Measurements from ENCODE around the gene RTP5.
"Not testable (repeated sequence)": the region's sequence is repeated elsewhere in the genome, so short reads cannot be mapped to it uniquely, and the experiment has no call there.

The RTP5 gene

DNA sequence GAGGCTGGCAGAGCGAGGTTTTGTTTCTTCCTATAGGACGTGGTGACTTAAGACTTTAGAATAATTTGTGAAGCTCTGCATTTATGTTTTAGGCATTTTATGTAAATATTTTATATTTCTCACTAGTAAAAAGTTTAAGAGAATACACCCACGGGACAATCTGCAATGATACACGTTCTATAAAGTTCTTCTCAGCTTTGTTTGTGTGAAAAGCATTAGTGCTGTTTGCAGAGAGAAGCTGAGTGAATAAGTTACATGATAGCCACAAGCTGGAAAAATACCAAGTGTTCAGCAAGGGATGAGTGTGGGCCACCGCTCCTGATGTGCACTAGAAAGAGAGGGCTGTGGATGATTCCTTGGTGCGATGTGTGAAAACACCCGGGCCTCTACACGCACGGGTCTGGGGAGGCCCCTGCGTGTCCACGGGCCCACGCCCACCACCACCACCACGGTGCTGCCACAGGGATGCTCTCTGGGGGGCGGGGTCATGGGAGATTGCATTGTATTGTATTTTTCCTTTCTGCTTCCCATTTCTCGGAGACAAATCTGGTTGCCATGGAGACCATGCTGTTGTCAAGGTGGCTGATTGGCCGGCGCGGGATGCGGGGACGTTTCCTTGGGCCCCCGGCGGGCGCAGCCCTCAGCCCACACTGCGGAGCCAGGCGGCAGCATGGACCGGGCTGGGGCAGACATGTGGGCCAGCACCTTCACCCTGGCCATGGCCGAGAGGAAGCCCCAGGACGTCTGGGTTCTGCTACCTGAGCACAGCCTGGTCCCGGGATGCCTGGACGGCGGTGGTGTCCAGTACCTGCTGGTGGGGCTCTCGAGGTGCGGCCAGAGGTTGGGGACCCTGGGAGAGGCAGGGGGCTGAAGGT, at the start of gene RTP5:
Gene RTP5, plus strand, starts transcription at position 643 of the 875 bp plus-strand sequence. Its CDS starts 28 bp downstream, at position 671.
- TF ChIP-seq, protein P1, sequence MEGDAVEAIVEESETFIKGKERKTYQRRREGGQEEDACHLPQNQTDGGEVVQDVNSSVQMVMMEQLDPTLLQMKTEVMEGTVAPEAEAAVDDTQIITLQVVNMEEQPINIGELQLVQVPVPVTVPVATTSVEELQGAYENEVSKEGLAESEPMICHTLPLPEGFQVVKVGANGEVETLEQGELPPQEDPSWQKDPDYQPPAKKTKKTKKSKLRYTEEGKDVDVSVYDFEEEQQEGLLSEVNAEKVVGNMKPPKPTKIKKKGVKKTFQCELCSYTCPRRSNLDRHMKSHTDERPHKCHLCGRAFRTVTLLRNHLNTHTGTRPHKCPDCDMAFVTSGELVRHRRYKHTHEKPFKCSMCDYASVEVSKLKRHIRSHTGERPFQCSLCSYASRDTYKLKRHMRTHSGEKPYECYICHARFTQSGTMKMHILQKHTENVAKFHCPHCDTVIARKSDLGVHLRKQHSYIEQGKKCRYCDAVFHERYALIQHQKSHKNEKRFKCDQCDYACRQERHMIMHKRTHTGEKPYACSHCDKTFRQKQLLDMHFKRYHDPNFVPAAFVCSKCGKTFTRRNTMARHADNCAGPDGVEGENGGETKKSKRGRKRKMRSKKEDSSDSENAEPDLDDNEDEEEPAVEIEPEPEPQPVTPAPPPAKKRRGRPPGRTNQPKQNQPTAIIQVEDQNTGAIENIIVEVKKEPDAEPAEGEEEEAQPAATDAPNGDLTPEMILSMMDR (IDR thresholded peaks at IDR 0.05; ENCODE audit: control insufficient read depth, extremely low read depth, insufficient read depth), result no peak
- DNase-seq (ENCODE audit: low read depth), result no peak
- no peak within 1 kb of the TSS for H3K4me3 ChIP-seq (ENCODE audit: low read depth, low read length)

DNA sequence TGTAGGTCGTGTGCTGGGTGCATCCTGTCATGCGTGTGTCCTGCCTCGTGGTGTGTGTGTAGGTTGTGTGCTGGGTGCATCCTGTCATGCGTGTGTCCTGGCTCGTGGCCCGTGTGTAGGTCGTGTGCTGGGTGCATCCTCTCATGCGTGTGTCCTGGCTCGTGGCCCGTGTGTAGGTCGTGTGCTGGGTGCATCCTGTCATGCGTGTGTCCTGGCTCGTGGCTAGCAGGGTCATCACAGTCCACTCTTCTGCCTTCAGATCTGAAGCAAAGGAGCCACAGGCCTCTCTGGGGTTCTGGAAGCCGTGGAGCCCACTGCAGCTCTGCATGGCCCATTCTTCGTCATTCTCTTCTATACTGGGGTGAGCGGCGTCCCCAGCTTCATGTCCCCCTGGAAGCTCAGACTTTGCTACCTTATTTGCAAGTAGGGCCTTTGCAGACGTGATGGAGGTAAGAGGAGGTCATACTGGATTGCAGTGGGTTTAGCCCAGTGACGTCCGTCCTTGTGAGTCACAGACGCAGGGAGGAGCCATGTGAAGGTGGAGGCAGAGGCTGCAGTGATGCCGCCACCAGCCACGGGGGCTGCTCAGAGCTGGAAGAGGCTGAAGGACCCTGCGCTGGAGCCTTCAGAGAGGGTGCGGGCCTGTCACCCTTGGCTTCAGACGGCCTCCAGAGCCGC, 49.4 kb upstream of the RTP5 start:
- not testable (repeated sequence) for DNase-seq (ENCODE audit: low read depth); H3K4me3 ChIP-seq (ENCODE audit: low read depth, low read length)

DNA sequence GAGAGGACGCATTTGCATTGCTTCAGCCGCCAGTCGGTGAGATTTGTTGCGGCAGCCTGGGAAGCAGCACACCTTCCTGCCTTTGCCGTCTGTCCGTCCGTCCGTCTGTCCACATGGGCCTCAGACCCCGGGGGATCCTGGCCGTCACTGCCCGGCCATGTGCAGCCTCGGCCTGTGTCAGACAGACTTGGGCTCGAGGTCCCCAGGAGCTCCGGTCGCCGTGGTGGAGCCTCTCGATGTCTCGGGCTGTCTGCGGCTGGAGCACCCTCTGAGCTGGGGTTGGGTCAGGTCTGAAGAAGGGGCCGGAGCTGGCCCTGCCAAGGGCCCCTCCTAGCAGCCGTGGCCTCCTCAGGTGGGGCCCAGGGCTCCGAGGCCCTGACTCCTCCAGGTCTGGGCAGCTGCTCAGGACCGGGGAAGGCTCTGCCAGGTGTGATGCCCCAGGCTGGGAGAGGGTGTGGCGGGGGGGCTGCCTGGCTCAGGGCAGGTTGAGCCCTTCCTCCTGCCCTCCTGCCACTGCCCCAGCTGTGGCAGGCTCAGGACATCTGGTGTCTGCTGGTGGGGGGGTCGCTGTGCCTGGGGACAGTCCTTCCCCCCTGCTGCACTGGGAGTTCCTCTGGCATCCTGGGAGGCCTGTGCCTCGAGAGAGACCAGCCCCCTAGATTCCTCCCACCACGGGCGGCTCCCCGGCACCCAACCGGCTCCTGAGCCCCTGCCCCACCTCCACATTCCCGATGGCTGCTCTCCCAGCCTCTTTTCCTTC, 48.7 kb upstream of the RTP5 start:
- DNase-seq (ENCODE audit: low read depth), result no peak
- no peak overlapping the region for H3K4me3 ChIP-seq (ENCODE audit: low read depth, low read length)
- TF ChIP-seq, protein P1 (IDR thresholded peaks at IDR 0.05; ENCODE audit: control insufficient read depth, extremely low read depth, insufficient read depth), result no peak

- no peak overlapping the region for H3K4me3 ChIP-seq (ENCODE audit: low read depth, low read length)
- no peak for DNase-seq (ENCODE audit: low read depth)
- TF ChIP-seq, protein P1 (IDR thresholded peaks at IDR 0.05; ENCODE audit: control insufficient read depth, extremely low read depth, insufficient read depth), result no peak
Measured at GRCh38 chr2:241821460-241822263, 47.9 kb upstream of the RTP5 start.

DNA sequence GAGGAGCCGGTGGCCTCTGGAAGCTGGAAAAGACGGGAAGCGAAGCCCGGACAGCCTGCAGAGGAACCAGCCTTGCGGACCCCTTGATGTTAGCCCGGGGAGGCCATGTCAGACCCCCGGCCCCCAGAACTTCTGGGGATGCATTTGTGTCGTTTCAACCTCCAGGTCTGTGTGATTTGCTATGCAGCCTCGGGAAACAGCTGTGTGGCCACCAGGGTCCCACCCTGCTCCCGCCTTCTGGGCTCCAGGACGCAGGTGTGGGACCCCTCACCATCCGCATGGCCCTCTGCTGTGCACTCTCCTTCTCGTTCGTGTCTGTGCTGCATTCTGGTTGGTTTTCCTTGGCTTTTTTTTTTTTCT, 47.3 kb upstream of the RTP5 start:
- no peak for DNase-seq (ENCODE audit: low read depth)
- TF ChIP-seq, protein P1 (IDR thresholded peaks at IDR 0.05; ENCODE audit: control insufficient read depth, extremely low read depth, insufficient read depth), result no peak
- H3K4me3 ChIP-seq (ENCODE audit: low read depth, low read length), result no peak overlapping the region

DNA sequence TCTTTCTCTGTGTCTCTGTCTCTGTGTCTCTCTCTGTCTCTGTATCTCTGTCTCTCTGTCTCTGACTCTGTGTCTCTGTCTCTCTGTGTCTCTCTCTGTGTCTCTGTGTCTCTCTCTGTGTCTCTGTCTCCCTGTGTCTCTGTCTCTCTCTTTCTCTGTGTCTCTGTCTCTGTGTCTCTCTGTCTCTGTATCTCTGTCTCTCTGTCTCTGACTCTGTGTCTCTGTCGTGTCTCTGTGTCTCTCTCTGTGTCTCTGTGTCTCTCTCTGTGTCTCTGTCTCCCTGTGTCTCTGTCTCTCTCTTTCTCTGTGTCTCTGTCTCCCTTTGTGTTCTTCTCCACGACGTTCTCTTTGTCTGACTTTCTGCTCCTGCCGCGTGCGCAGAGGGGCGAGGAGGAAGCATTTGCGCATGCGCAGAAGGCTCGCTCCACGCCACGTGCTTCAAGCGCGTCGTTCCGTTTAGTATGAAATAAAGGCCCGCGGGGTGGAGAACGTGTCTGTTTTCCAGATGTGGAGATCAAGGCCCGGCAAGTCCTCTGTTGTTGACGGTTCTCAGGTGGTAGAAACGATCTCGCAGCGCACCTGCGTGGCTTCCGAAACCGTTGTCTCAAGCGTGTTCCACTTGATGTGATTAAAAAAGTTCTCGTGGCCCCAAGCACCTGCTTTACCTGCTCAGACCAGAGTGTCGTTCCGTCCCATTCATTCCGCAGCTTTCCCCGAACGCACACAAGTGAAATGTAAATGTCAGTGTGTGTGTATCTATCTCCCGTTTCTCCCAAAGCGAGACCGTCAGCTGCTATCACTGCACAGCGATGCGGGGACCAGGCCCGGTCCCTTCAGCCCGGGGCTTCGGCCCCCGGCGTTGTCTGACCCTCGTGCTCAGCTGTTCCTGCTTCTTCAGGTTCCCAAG, 45.7 kb upstream of the RTP5 start:
- DNase-seq (ENCODE audit: low read depth); H3K4me3 ChIP-seq (ENCODE audit: low read depth, low read length): not testable (repeated sequence)

DNA sequence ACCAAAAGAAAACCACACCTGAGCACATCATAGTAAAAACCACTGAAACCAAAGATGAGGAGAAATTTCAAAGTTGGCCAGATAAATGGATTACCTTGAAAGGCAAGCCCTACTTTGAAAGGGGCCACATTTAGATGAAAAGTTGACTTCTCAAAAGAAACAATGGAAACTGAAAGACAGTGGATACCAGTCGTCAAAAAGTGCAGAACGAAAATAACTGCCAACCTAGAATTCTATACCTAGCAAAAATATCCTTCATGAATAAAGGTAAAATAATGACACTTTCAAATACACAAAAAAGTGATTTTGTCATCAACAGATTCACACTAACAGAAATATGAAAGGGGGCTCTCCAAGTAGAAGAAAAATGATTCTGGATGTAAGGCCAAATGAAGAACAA, 42.1 kb upstream of the RTP5 start:
- TF ChIP-seq, protein P1 (IDR thresholded peaks at IDR 0.05; ENCODE audit: control insufficient read depth, extremely low read depth, insufficient read depth), result no peak
- H3K4me3 ChIP-seq (ENCODE audit: low read depth, low read length), result no peak overlapping the region

More for the DNA sequence above, 42.1 kb upstream of the RTP5 start:
- no peak for DNase-seq (ENCODE audit: low read depth)

All from LNCaP clone FGC (cell line).